Hepatocyte (in vitro differentiated cells): Measurements from ENCODE around the gene NTNG1.

Experiments
- EZH2 ChIP-seq: fragments of 200-600 bp; sonication (generic); IDR thresholded peaks from 2 replicates; pipeline ENCODE4 v1.6.1; 2016; ENCODE audit warnings: antibody characterized with exemption, mild to moderate bottlenecking, borderline replicate concordance
- EZH2phosphoT487 ChIP-seq: fragments of 200-600 bp; sonication (generic); IDR thresholded peaks from one replicate; pipeline ENCODE4 v1.6.1; 2018; ENCODE audit warnings: antibody characterized with exemption, mild to moderate bottlenecking, low read depth, moderate library complexity; ENCODE audit not compliant: unreplicated experiment, severe bottlenecking
- TF ChIP-seq, protein P1 (sequence below): fragments of 200-600 bp; sonication (generic); IDR thresholded peaks from 2 replicates; pipeline ENCODE4 v1.5.1; 2016; ENCODE audit warnings: antibody characterized with exemption, mild to moderate bottlenecking; ENCODE audit not compliant: poor library complexity

DNA sequence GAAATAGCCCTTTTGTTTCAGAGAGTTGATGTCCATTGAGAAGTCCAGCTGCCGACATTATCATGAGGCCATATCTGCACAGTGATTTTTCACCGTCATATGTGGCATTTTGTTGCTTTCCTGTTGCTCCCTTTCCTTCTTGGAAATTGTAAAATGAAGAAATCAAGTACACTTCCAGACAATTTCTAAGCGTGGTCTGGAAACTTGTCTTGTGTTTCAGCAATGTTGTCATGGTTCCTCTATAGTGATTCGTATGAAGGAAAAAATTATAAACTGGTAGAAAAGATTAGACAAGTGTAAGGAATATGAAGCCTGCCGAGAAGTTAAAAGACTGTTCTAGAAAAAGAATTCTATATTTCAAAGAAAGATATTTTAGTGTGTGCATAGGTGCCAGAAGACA, 17.7 kb downstream of the NTNG1 start:
- TF ChIP-seq, protein P1, sequence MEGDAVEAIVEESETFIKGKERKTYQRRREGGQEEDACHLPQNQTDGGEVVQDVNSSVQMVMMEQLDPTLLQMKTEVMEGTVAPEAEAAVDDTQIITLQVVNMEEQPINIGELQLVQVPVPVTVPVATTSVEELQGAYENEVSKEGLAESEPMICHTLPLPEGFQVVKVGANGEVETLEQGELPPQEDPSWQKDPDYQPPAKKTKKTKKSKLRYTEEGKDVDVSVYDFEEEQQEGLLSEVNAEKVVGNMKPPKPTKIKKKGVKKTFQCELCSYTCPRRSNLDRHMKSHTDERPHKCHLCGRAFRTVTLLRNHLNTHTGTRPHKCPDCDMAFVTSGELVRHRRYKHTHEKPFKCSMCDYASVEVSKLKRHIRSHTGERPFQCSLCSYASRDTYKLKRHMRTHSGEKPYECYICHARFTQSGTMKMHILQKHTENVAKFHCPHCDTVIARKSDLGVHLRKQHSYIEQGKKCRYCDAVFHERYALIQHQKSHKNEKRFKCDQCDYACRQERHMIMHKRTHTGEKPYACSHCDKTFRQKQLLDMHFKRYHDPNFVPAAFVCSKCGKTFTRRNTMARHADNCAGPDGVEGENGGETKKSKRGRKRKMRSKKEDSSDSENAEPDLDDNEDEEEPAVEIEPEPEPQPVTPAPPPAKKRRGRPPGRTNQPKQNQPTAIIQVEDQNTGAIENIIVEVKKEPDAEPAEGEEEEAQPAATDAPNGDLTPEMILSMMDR: no peak
- TF ChIP-seq EZH2phosphoT487 (no peak), EZH2 (no peak)
